ENCODE data around the gene SEC61A2.
A peak's percentile ranks its signal among the peaks of the same experiment; 100 is the strongest.
"Not testable (repeated sequence)": the region's sequence is repeated elsewhere in the genome, so short reads cannot be mapped to it uniquely, and the experiment has no call there.

Gene SEC61A2

GRCh38 chr10:12158111-12158510 is 28.6 kb downstream of the SEC61A2 start:
- no peak for DNase-seq (ENCODE audit: insufficient read length, low spot score)
- no peak for FAIRE-seq

GRCh38 chr10:12160664-12161063 is 31.2 kb downstream of the SEC61A2 start:
- no peak for FAIRE-seq
- no peak for DNase-seq (ENCODE audit: insufficient read length, low spot score)

- FAIRE-seq, result no peak
- no peak for DNase-seq (ENCODE audit: insufficient read length, low spot score)
These were observed 33.5 kb downstream of the SEC61A2 start for GRCh38 chr10:12162927-12163326.

GRCh38 chr10:12164085-12164484 is 34.6 kb downstream of the SEC61A2 start:
- DNase-seq (ENCODE audit: insufficient read length, low spot score) (no peak), FAIRE-seq (no peak)

GRCh38 chr10:12165036-12165435 is 35.6 kb downstream of the SEC61A2 start:
- DNase-seq (ENCODE audit: insufficient read length, low spot score) (no peak), FAIRE-seq (no peak)

GRCh38 chr10:12165999-12166775 is 36.7 kb downstream of the SEC61A2 start:
- no peak for DNase-seq (ENCODE audit: insufficient read length, low spot score)

GRCh38 chr10:12171512-12171911 is 42.0 kb downstream of the SEC61A2 start:
- DNase-seq (ENCODE audit: insufficient read length, low spot score); FAIRE-seq: not testable (repeated sequence)

More at GRCh38 chr10:12165999-12166775, 36.7 kb downstream of the SEC61A2 start:
- FAIRE-seq, result no peak

GRCh38 chr10:12177642-12178041 is 48.2 kb downstream of the SEC61A2 start:
- no peak for FAIRE-seq
- DNase-seq (ENCODE audit: insufficient read length, low spot score), result no peak

GRCh38 chr10:12179606-12180170 is 50.2 kb downstream of the SEC61A2 start:
- DNase-seq (ENCODE audit: insufficient read length, low spot score), result no peak
- FAIRE-seq, result peak; percentile 21

- FAIRE-seq (no peak), DNase-seq (ENCODE audit: insufficient read length, low spot score) (no peak)
These were observed 50.9 kb downstream of the SEC61A2 start for GRCh38 chr10:12180221-12180974.

- no peak for FAIRE-seq
- no peak for DNase-seq (ENCODE audit: insufficient read length, low spot score)
These were observed 51.7 kb downstream of the SEC61A2 start for GRCh38 chr10:12181065-12181775.

GRCh38 chr10:12184165-12184564 is 54.7 kb downstream of the SEC61A2 start:
- DNase-seq (ENCODE audit: insufficient read length, low spot score), result no peak
- no peak for FAIRE-seq

- FAIRE-seq (no peak), DNase-seq (ENCODE audit: insufficient read length, low spot score) (no peak)
These were observed 56.8 kb downstream of the SEC61A2 start for GRCh38 chr10:12186323-12186722.

GRCh38 chr10:12187321-12187905 is 57.9 kb downstream of the SEC61A2 start:
- no peak for FAIRE-seq
- DNase-seq (ENCODE audit: insufficient read length, low spot score), result no peak

- no peak for FAIRE-seq
- DNase-seq (ENCODE audit: insufficient read length, low spot score), result no peak
These were observed 59.2 kb downstream of the SEC61A2 start for GRCh38 chr10:12188656-12189055.

- DNase-seq (ENCODE audit: insufficient read length, low spot score) (no peak), FAIRE-seq (no peak)
These were observed 59.9 kb downstream of the SEC61A2 start for GRCh38 chr10:12189426-12189825.

- no peak for FAIRE-seq
These were observed 62.2 kb downstream of the SEC61A2 start for GRCh38 chr10:12191715-12192114.

GRCh38 chr10:12193193-12193592 is 63.7 kb downstream of the SEC61A2 start:
- DNase-seq (ENCODE audit: insufficient read length, low spot score), result no peak
- no peak for FAIRE-seq

More at GRCh38 chr10:12191715-12192114, 62.2 kb downstream of the SEC61A2 start:
- no peak for DNase-seq (ENCODE audit: insufficient read length, low spot score)

- no peak for DNase-seq (ENCODE audit: insufficient read length, low spot score)
- FAIRE-seq, result no peak
These were observed 65.3 kb downstream of the SEC61A2 start for GRCh38 chr10:12194752-12195271.

GRCh38 chr10:12195281-12195602 is 65.8 kb downstream of the SEC61A2 start:
- no peak for DNase-seq (ENCODE audit: insufficient read length, low spot score)

More at GRCh38 chr10:12195281-12195602, 65.8 kb downstream of the SEC61A2 start:
- no peak for FAIRE-seq
